Psoas muscle (tissue), 8 donors: ENCODE measurements around the gene H2AZ2. TPM values are rescaled to one million over a fixed set of nuclear protein-coding genes. Genes with fewer than 3 reads are reported as not detected.

Experiments used
- ATAC-seq, 4 donors: fragments of 200-7000 bp; cut with Tn5 transposase; one replicate each; pipeline ENCODE4 v1.9.1; 2020; ENCODE audit warnings: moderate library complexity in 3 of 4, mild to moderate bottlenecking in 2 of 4
- DNase-seq, 2 donors: peaks; one replicate each; pipeline ENCODE4 v3.0.0-alpha.2; 2020
- H3K27ac ChIP-seq: fragments of 200-600 bp; one replicate; pipeline ENCODE4 v1.8.0; 2022
- H3K27me3 ChIP-seq, 3 donors: fragments of 200-600 bp in 1 of 3; one replicate each; pipeline versions ENCODE4 v1.6.1 to v1.8.0; 2013 to 2022; ENCODE audit warnings: low read length in 2 of 3, mild to moderate bottlenecking in 2 of 3, moderate library complexity in 1 of 3; ENCODE audit not compliant: insufficient read depth in 3 of 3
- H3K36me3 ChIP-seq, 2 donors: fragments of 200-600 bp in 1 of 2; one replicate each; pipeline versions ENCODE4 v1.6.1 to v1.8.0; 2013 to 2022; ENCODE audit warnings: low read depth in 1 of 2, mild to moderate bottlenecking in 1 of 2, moderate library complexity in 1 of 2; ENCODE audit not compliant: insufficient read depth in 1 of 2
- H3K4me1 ChIP-seq: fragments of 200-600 bp; one replicate; pipeline ENCODE4 v1.8.0; 2022
- H3K4me3 ChIP-seq: fragments of 200-600 bp; one replicate; pipeline ENCODE4 v1.8.0; 2022; ENCODE audit warnings: mild to moderate bottlenecking
- H3K9me3 ChIP-seq: fragments of 200-600 bp; one replicate; pipeline ENCODE4 v1.8.0; 2022
- CTCF ChIP-seq: fragments of 200-600 bp; IDR thresholded peaks from one replicate; pipeline ENCODE4 v1.8.0; 2022; ENCODE audit warnings: antibody characterized with exemption
- WGBS, 3 donors: extraction: QIAGEN DNeasy Blood & Tissue Kit; methylation state at CpG; one replicate each; pipeline versions ENCODE4 v1.1.6 to v1.1.7; 2013; 5-methylcytosine and 5-hydroxymethylcytosine counted together
- intact Hi-C, 2 donors: fragments of 100-400 bp; cut with DNase I; formaldehyde crosslinking; loops; one replicate each; pipeline versions ENCODE4 v1.11.0 to v1.14.2; 2022
- polyA plus RNA-seq, 3 donors: library from polyadenylated mRNA; stranded (reverse); fragments of 200-250 nt; gene quantifications; one replicate each; pipeline ENCODE4 v1.2.3, GENCODE V29; 2013
- total RNA-seq, 4 donors: library from RNA; stranded (reverse); fragmentation: NEBNext Ultra II Directional in 2 of 4; extraction: Animal tissue kit (Norgen Biotek cat#: 25700) in 2 of 4; gene quantifications; one replicate each; pipeline versions ENCODE4 v1.2.1 to v1.2.4, GENCODE V29; 2021 to 2023
- donor health status: healthy with polysubstance abuse.
- donor health status: DM: no; HTN: no; CAD: no; lungs with moderate emphysema.
- donor health status: Bipolar disorder and iron deficiency.
- donor health status: healthy.
- donor health status: DM: yes; HTN: yes; CAD: no.
- donor health status: DM: no; HTN: no; CAD: no.
- donor health status: DM: no; HTN: no; CAD: no.
- donor health status: DM: yes; HTN: yes; CAD: no.

Gene H2AZ2
- total and polyA plus RNA-seq, 7 donors: 37.1 to 155 (median 124) TPM

- 86 to 95% (median 89%) methylated on average over 2 of the region's 2 CpGs for whole genome bisulfite sequencing, 3 donors
- no peaks in the 10 kb centered on the region for H3K9me3 ChIP-seq
- intact Hi-C loops: loop anchor here in 1 of 2 donors (5.0 kb wide), 1 partner anchor 279 kb away; no protein-coding TSS in a partner anchor
- H3K4me1 ChIP-seq: no peaks in the 10 kb centered on the region
- no peak overlapping the region for H3K27ac ChIP-seq
- H3K27me3 ChIP-seq: no peaks in the 10 kb centered on the region
- no peak overlapping the region for H3K4me3 ChIP-seq
- H3K36me3 ChIP-seq: no peaks in the 10 kb centered on the region
- no peak for DNase-seq
- ATAC-seq: no peak
- TF ChIP-seq CTCF: peak; percentile 12
Observed at GRCh38 chr7:44858161-44858560, 10.3 kb upstream of the H2AZ2 start.

GRCh38 chr7:44854644-44855364, 6.9 kb upstream of the H2AZ2 start:
- Histone ChIP-seq H3K4me1 (no peaks in the 10 kb centered on the region), H3K27ac (no peak overlapping the region), H3K4me3 (no peak overlapping the region), H3K27me3 (no peaks in the 10 kb centered on the region), H3K36me3 (no peaks in the 10 kb centered on the region), H3K9me3 (no peaks in the 10 kb centered on the region)
- 90 to 96% (median 91%) methylated on average over 8 of the region's 8 CpGs for WGBS, 3 donors
- TF ChIP-seq CTCF: no peak
- ATAC-seq (no peak), DNase-seq (no peak)
- intact Hi-C loops: loop anchor here in 1 of 2 donors (5.0 kb wide), 1 partner anchor 282 kb away; no protein-coding TSS in a partner anchor

- Histone ChIP-seq H3K36me3 (no peaks in the 10 kb centered on the region), H3K9me3 (no peaks in the 10 kb centered on the region), H3K27ac (no peak overlapping the region), H3K4me3 (no peak overlapping the region), H3K4me1 (no peaks in the 10 kb centered on the region), H3K27me3 (no peaks in the 10 kb centered on the region)
- TF ChIP-seq CTCF: no peak
- intact Hi-C loops: no loop called here
- DNase-seq: no peak
- 86 to 91% (median 88%) methylated on average over 3 of the region's 3 CpGs for WGBS, 3 donors
- ATAC-seq: no peak
Observed at GRCh38 chr7:44853391-44853790, 5.5 kb upstream of the H2AZ2 start.

- H3K27ac ChIP-seq: no peak overlapping the region
- no peaks in the 10 kb centered on the region for H3K27me3 ChIP-seq
- H3K4me3 ChIP-seq: no peak overlapping the region
- DNase-seq: no peak
- no peak for TF ChIP-seq CTCF
- ATAC-seq: no peak
- intact Hi-C loops: no loop called here
- H3K36me3 ChIP-seq: no peaks in the 10 kb centered on the region
- 83 to 91% (median 86%) methylated on average over 3 of the region's 3 CpGs for WGBS, 3 donors
- H3K9me3 ChIP-seq: no peaks in the 10 kb centered on the region
- H3K4me1 ChIP-seq: no peaks in the 10 kb centered on the region
Observed at GRCh38 chr7:44852590-44852989, 4.7 kb upstream of the H2AZ2 start.
